Cardiac muscle cell (in vitro differentiated cells and primary cell): ENCODE results near the gene CSRNP3. TPM values are rescaled to one million over a fixed set of nuclear protein-coding genes. Genes with fewer than 3 reads are reported as not detected.

Experiments used
- DNase-seq, 2 donors: peaks; one replicate each; pipeline versions ENCODE4 v3.0.0 to v3.0.0-alpha.2; 2010 to 2017; ENCODE audit warnings: low read depth in 1 of 2, low spot score in 1 of 2
- H3K27ac ChIP-seq: fragments of 200-600 bp; sonication (generic); 2 replicates; pipeline ENCODE4 v1.5.1; 2016
- H3K27me3 ChIP-seq: fragments of 200-600 bp; sonication (generic); 2 replicates; pipeline ENCODE4 v1.6.0; 2016; ENCODE audit warnings: control low read depth
- H3K36me3 ChIP-seq: fragments of 200-600 bp; sonication (generic); 2 replicates; pipeline ENCODE4 v1.5.1; 2016; ENCODE audit warnings: control low read depth
- H3K4me1 ChIP-seq: fragments of 200-600 bp; sonication (generic); 2 replicates; pipeline ENCODE4 v1.8.1; 2017; ENCODE audit warnings: low read depth, mild to moderate bottlenecking, mixed run types
- H3K4me3 ChIP-seq: fragments of 200-600 bp; sonication (generic); 2 replicates; pipeline ENCODE4 v1.5.1; 2016; ENCODE audit warnings: mild to moderate bottlenecking
- H3K9me3 ChIP-seq: fragments of 200-600 bp; sonication (generic); 2 replicates; pipeline ENCODE4 v1.5.1; 2017; ENCODE audit warnings: low read depth, mild to moderate bottlenecking, control low read depth
- polyA plus RNA-seq: library from polyadenylated mRNA; unstranded; fragments of >200 nt; fragmentation: Nextera tagmentation; extraction: Ambion mirVana; gene quantifications from 2 replicates; pipeline ENCODE4 v1.2.1, GENCODE V29; 2016
- total RNA-seq: library from RNA; depleted of rRNA; stranded (reverse); fragments of >200 nt; gene quantifications from 2 replicates; pipeline ENCODE4 v1.2.3, GENCODE V29; 2016
- TF ChIP-seq, protein P1 (sequence below): IDR thresholded peaks from 2 replicates; pipeline ENCODE4 v1.5.1; 2012; ENCODE audit warnings: low read depth, mild to moderate bottlenecking, low read length

The CSRNP3 gene
- total and polyA plus RNA-seq, 2 experiments from 2014 or later: 11.5 to 13.8 TPM

- Histone ChIP-seq H3K36me3 (no peaks in the 10 kb centered on the region), H3K9me3 (no peaks in the 10 kb centered on the region), H3K27me3 (no peaks in the 10 kb centered on the region), H3K27ac (no peak overlapping the region), H3K4me1 (no peaks in the 10 kb centered on the region), H3K4me3 (no peak overlapping the region)
- TF ChIP-seq, protein P1, sequence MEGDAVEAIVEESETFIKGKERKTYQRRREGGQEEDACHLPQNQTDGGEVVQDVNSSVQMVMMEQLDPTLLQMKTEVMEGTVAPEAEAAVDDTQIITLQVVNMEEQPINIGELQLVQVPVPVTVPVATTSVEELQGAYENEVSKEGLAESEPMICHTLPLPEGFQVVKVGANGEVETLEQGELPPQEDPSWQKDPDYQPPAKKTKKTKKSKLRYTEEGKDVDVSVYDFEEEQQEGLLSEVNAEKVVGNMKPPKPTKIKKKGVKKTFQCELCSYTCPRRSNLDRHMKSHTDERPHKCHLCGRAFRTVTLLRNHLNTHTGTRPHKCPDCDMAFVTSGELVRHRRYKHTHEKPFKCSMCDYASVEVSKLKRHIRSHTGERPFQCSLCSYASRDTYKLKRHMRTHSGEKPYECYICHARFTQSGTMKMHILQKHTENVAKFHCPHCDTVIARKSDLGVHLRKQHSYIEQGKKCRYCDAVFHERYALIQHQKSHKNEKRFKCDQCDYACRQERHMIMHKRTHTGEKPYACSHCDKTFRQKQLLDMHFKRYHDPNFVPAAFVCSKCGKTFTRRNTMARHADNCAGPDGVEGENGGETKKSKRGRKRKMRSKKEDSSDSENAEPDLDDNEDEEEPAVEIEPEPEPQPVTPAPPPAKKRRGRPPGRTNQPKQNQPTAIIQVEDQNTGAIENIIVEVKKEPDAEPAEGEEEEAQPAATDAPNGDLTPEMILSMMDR: no peak
- no peak for DNase-seq
Observed at GRCh38 chr2:165500816-165501215, 31.3 kb downstream of the CSRNP3 start.

DNA sequence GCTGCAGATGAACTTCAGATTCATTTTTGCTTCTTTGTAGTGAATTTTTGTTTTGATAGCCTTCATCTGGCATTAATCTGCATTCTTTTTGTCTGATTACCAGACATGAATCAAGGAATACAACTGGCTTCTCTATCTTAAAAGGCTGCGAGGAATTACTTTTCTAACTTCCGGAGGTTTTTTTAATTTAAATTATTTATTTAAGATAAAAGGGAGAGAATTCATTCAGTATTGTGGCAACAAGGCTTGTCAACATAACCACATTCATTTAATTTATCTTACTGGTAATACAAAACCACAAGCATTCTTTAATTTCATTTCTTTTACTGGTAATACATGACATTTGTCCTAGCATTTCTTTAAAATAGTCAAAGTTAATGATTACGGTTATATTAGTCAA, 36.0 kb downstream of the CSRNP3 start:
- no peaks in the 10 kb centered on the region for H3K9me3 ChIP-seq
- DNase-seq: peak in 1 of 2 donors; percentile 8
- TF ChIP-seq, protein P1: no peak

GRCh38 chr2:165508927-165509326, 39.4 kb downstream of the CSRNP3 start:
- TF ChIP-seq, protein P1: no peak
- no peaks in the 10 kb centered on the region for H3K9me3 ChIP-seq
- H3K27ac ChIP-seq: no peak overlapping the region
- no peaks in the 10 kb centered on the region for H3K36me3 ChIP-seq
- no peaks in the 10 kb centered on the region for H3K27me3 ChIP-seq
- no peaks in the 10 kb centered on the region for H3K4me1 ChIP-seq
- DNase-seq: no peak
- H3K4me3 ChIP-seq: no peak overlapping the region

More for the DNA sequence above, 36.0 kb downstream of the CSRNP3 start:
- H3K27ac ChIP-seq: no peak overlapping the region
- no peak overlapping the region for H3K4me3 ChIP-seq
- no peaks in the 10 kb centered on the region for H3K4me1 ChIP-seq
- no peaks in the 10 kb centered on the region for H3K36me3 ChIP-seq
- no peaks in the 10 kb centered on the region for H3K27me3 ChIP-seq

DNA sequence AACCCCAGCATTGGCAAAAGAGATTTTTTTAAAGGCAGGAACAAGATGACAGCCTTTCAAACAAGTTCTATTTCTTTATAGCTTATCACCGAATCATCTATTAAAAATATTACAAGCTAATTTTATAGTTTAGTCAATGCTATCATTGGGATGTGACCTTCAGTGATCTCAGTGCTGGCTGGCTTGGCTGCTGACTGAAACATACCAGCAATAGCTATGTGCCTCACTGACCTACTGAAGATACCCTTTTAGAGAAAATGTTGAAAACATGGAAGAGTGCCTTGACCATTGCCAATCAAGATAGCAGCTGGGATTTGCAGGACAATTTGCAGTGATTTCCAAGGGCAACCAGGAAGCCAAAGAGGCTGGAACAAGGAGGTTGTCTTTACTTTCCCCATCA, 44.0 kb downstream of the CSRNP3 start:
- no peak for DNase-seq
- no peaks in the 10 kb centered on the region for H3K27me3 ChIP-seq

DNA sequence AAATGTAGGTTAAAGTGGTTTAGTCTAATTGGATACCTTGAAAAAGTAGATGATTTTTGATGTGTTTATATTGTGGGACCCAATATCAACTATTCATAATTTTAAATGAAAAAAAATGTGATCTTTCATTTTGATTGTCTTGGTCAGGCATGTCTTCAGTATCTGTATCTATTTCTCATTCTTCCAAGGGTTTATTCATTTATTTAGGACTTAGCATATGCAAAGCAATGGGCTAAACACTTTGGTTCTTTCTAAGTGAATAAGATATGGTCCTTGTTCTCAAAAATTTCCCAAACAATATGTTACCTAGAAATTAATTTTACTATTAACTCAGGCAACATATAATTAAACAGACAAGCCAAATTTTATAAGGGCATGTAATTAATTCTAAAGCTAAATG, 49.1 kb downstream of the CSRNP3 start:
- TF ChIP-seq, protein P1: no peak

More for the DNA sequence above, 44.0 kb downstream of the CSRNP3 start:
- H3K27ac ChIP-seq: no peak overlapping the region
- no peaks in the 10 kb centered on the region for H3K4me1 ChIP-seq
- H3K36me3 ChIP-seq: peaks cover under 1% of the 10 kb centered on the region
- no peak overlapping the region for H3K4me3 ChIP-seq
- H3K9me3 ChIP-seq: no peaks in the 10 kb centered on the region
- TF ChIP-seq, protein P1: no peak

DNA sequence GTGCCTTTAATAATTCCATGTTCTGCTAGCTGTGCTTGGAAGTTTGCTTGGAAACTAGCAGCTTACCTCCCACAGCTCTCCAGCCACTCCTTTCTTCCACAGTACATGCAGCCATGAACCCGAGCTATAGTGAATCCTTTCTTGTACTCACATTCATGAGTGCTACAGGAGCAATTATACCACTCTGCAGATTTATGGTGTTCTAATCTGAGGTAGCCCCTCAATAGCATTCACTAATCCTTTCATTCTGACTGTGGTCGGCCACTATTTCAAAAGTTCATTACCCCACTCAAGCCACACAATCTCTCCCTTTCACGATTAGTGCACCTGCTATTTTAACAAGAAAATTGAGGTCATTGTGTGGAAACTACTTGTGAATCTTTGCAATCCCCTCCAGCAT, 53.2 kb downstream of the CSRNP3 start:
- no peaks in the 10 kb centered on the region for H3K9me3 ChIP-seq
- no peaks in the 10 kb centered on the region for H3K27me3 ChIP-seq
- no peak for DNase-seq
- TF ChIP-seq, protein P1: no peak
- peaks cover 18% of the 10 kb centered on the region for H3K36me3 ChIP-seq
- H3K4me1 ChIP-seq: no peaks in the 10 kb centered on the region
- H3K27ac ChIP-seq: no peak overlapping the region
- no peak overlapping the region for H3K4me3 ChIP-seq

More for the DNA sequence above, 49.1 kb downstream of the CSRNP3 start:
- no peak overlapping the region for H3K4me3 ChIP-seq
- no peaks in the 10 kb centered on the region for H3K9me3 ChIP-seq
- H3K27ac ChIP-seq: no peak overlapping the region
- no peaks in the 10 kb centered on the region for H3K27me3 ChIP-seq
- peaks cover 18% of the 10 kb centered on the region for H3K36me3 ChIP-seq
- no peak for DNase-seq
- no peaks in the 10 kb centered on the region for H3K4me1 ChIP-seq
